Panc1 (cell line): ENCODE measurements around the gene WIPF1. TPM values are rescaled to one million over a fixed set of nuclear protein-coding genes. Genes with fewer than 3 reads are reported as not detected.

Source experiments
- ATAC-seq: fragments of 200-7000 bp; cut with Tn5 transposase; 2 replicates; pipeline ENCODE4 v1.9.1; 2020; ENCODE audit warnings: mild to moderate bottlenecking, moderate library complexity
- BruUV-seq: library from RNA; stranded (reverse); fragments of 400-500 nt; replicated peaks from 2 replicates; lab custom pipeline; 2021; lab: Mats Ljungman, UMichigan
- CTCF ChIA-PET: fragments of 300-600 bp; sonication (Branson Sonifier 250); formaldehyde crosslinking; loops from one replicate; lab custom pipeline; 2022; ENCODE audit warnings: antibody characterized with exemption; lab: Charles Lee
- POLR2A ChIA-PET: fragments of 300-600 bp; sonication (Branson Sonifier 250); formaldehyde crosslinking; loops from one replicate; lab custom pipeline; 2022; ENCODE audit warnings: antibody characterized with exemption; lab: Charles Lee
- DNase-seq: peaks from one replicate; pipeline ENCODE4 v3.0.0-alpha.2; 2010; ENCODE audit warnings: low read depth, low spot score
- H3K27ac ChIP-seq: 2 replicates; pipeline ENCODE4 v1.5.1; 2011; ENCODE audit warnings: mild to moderate bottlenecking, low read length, inconsistent platforms
- H3K27me3 ChIP-seq: fragments of 200-500 bp; sonication (Bioruptor generic); 2 replicates; pipeline ENCODE4 v1.6.0; 2014; ENCODE audit warnings: low read length, inconsistent platforms; ENCODE audit not compliant: control insufficient read depth, insufficient read depth
- H3K36me3 ChIP-seq: fragments of 200-500 bp; sonication (Bioruptor generic); 2 replicates; pipeline ENCODE4 v1.5.1; 2014; ENCODE audit warnings: inconsistent platforms, mild to moderate bottlenecking, low read length, moderate library complexity; ENCODE audit not compliant: control insufficient read depth, insufficient read depth
- H3K4me1 ChIP-seq: 2 replicates; pipeline ENCODE4 v1.5.1; 2011; ENCODE audit warnings: inconsistent platforms, mild to moderate bottlenecking, low read length, moderate library complexity; ENCODE audit not compliant: control insufficient read depth, insufficient read depth
- H3K4me3 ChIP-seq, 2 experiments: 2 replicates each; pipeline ENCODE4 v1.5.1; 2011 to 2012; ENCODE audit warnings: low read depth in 2 of 2, low read length in 2 of 2, mild to moderate bottlenecking in 2 of 2, inconsistent platforms in 1 of 2, moderate library complexity in 1 of 2
- H3K9me3 ChIP-seq: fragments of 200-500 bp; sonication (Bioruptor generic); 2 replicates; pipeline ENCODE4 v1.5.1; 2014; ENCODE audit warnings: low read depth, mild to moderate bottlenecking, inconsistent platforms, low read length, moderate library complexity; ENCODE audit not compliant: control insufficient read depth, insufficient read depth
- POLR2AphosphoS5 ChIP-seq: IDR thresholded peaks from 2 replicates; pipeline ENCODE4 v1.6.1; 2012; ENCODE audit warnings: mild to moderate bottlenecking, low read depth, low read length, moderate library complexity
- SIN3A ChIP-seq: IDR thresholded peaks from 2 replicates; pipeline ENCODE4 v1.6.1; 2012; ENCODE audit warnings: low read depth, mild to moderate bottlenecking, low read length, moderate library complexity, borderline replicate concordance; ENCODE audit not compliant: insufficient read depth
- TCF7L2 ChIP-seq: IDR thresholded peaks from 2 replicates; pipeline ENCODE4 v1.6.1; 2011; ENCODE audit warnings: mild to moderate bottlenecking, low read depth, low read length, inconsistent platforms
- in situ Hi-C: cut with HindIII; loops from 2 replicates; pipeline ENCODE4 v1.10.0; 2016; ENCODE audit warnings: low sequenced_read_pairs, low pct_unique_long_range_greater_than_20kb
- intact Hi-C: fragments of 100-400 bp; cut with micrococcal nuclease; formaldehyde crosslinking; loops from one replicate; pipeline ENCODE4 v1.10.0; 2022; ENCODE audit not compliant: unreplicated experiment
- total RNA-seq: library from RNA; stranded (reverse); gene quantifications from one replicate; pipeline ENCODE4 v1.2.1, GENCODE V29; 2021; ENCODE audit not compliant: unreplicated experiment
- TF ChIP-seq, protein P1 (sequence below): fragments of 450-650 bp; IDR thresholded peaks from 2 replicates; pipeline ENCODE4 v1.5.1; 2017; ENCODE audit warnings: mild to moderate bottlenecking
- TF ChIP-seq, protein P2 (sequence below), 2 experiments: IDR thresholded peaks; 2 replicates each; pipeline ENCODE4 v1.6.1; 2011 to 2012; ENCODE audit warnings: low read depth in 2 of 2, control low read depth in 1 of 2, low read length in 1 of 2, mild to moderate bottlenecking in 1 of 2, moderate library complexity in 1 of 2; ENCODE audit not compliant: insufficient read depth in 1 of 2

WIPF1 gene
- total RNA-seq, 1 experiment from 2014 or later: 8.3 TPM

GRCh38 chr2:174511580-174512260, 85.9 kb downstream of the WIPF1 start:
- Histone ChIP-seq H3K4me1 (no peaks in the 10 kb centered on the region), H3K9me3 (peaks cover 13% of the 10 kb centered on the region), H3K27me3 (no peaks in the 10 kb centered on the region), H3K36me3 (no peaks in the 10 kb centered on the region), H3K27ac (no peak overlapping the region), H3K4me3 (no peak overlapping the region)
- intact Hi-C loops: no loop called here
- no TSS peak for BruUV-seq
- ChIA-PET POLR2A (no interaction called here), CTCF (no interaction called here)
- in situ Hi-C loops: no loop called here
- TF ChIP-seq, protein P1, sequence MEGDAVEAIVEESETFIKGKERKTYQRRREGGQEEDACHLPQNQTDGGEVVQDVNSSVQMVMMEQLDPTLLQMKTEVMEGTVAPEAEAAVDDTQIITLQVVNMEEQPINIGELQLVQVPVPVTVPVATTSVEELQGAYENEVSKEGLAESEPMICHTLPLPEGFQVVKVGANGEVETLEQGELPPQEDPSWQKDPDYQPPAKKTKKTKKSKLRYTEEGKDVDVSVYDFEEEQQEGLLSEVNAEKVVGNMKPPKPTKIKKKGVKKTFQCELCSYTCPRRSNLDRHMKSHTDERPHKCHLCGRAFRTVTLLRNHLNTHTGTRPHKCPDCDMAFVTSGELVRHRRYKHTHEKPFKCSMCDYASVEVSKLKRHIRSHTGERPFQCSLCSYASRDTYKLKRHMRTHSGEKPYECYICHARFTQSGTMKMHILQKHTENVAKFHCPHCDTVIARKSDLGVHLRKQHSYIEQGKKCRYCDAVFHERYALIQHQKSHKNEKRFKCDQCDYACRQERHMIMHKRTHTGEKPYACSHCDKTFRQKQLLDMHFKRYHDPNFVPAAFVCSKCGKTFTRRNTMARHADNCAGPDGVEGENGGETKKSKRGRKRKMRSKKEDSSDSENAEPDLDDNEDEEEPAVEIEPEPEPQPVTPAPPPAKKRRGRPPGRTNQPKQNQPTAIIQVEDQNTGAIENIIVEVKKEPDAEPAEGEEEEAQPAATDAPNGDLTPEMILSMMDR: no peak
- TF ChIP-seq POLR2AphosphoS5: no peak
- TF ChIP-seq, protein P2, sequence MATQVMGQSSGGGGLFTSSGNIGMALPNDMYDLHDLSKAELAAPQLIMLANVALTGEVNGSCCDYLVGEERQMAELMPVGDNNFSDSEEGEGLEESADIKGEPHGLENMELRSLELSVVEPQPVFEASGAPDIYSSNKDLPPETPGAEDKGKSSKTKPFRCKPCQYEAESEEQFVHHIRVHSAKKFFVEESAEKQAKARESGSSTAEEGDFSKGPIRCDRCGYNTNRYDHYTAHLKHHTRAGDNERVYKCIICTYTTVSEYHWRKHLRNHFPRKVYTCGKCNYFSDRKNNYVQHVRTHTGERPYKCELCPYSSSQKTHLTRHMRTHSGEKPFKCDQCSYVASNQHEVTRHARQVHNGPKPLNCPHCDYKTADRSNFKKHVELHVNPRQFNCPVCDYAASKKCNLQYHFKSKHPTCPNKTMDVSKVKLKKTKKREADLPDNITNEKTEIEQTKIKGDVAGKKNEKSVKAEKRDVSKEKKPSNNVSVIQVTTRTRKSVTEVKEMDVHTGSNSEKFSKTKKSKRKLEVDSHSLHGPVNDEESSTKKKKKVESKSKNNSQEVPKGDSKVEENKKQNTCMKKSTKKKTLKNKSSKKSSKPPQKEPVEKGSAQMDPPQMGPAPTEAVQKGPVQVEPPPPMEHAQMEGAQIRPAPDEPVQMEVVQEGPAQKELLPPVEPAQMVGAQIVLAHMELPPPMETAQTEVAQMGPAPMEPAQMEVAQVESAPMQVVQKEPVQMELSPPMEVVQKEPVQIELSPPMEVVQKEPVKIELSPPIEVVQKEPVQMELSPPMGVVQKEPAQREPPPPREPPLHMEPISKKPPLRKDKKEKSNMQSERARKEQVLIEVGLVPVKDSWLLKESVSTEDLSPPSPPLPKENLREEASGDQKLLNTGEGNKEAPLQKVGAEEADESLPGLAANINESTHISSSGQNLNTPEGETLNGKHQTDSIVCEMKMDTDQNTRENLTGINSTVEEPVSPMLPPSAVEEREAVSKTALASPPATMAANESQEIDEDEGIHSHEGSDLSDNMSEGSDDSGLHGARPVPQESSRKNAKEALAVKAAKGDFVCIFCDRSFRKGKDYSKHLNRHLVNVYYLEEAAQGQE (IDR thresholded peaks at IDR 0.05; ENCODE audit: insufficient read depth in 1 of 2, low read depth in 2 of 2, low read length in 1 of 2): no peak
- TF ChIP-seq TCF7L2: no peak
- TF ChIP-seq SIN3A: no peak
- no peak for ATAC-seq
- DNase-seq: no peak

- POLR2A ChIA-PET: no interaction called here
- no peak overlapping the region for H3K4me3 ChIP-seq
- no TSS peak for BruUV-seq
- TF ChIP-seq, protein P1: no peak
- TF ChIP-seq, protein P2 (IDR thresholded peaks at IDR 0.05; ENCODE audit: insufficient read depth in 1 of 2, low read depth in 2 of 2, low read length in 1 of 2): no peak
- TF ChIP-seq TCF7L2 (no peak), POLR2AphosphoS5 (no peak), SIN3A (no peak)
- no peaks in the 10 kb centered on the region for H3K36me3 ChIP-seq
- in situ Hi-C loops: no loop called here
- ATAC-seq (no peak), DNase-seq (no peak)
- CTCF ChIA-PET: no interaction called here
- no peaks in the 10 kb centered on the region for H3K4me1 ChIP-seq
- peaks cover 13% of the 10 kb centered on the region for H3K9me3 ChIP-seq
- H3K27me3 ChIP-seq: no peaks in the 10 kb centered on the region
- intact Hi-C loops: no loop called here
- H3K27ac ChIP-seq: no peak overlapping the region
These were observed 86.9 kb downstream of the WIPF1 start for GRCh38 chr2:174510583-174511189.
